HG03280 (cell line): ENCODE results near the gene ZCCHC8.
A peak's percentile ranks its signal among the peaks of the same experiment; 100 is the strongest.
"Not testable (repeated sequence)": the region's sequence is repeated elsewhere in the genome, so short reads cannot be mapped to it uniquely, and the experiment has no call there.

Experiments used
- ATAC-seq: cut with Tn5 transposase; IDR thresholded peaks from one replicate; pipeline ENCODE4 v1.9.1; 2021; ENCODE audit warnings: mild to moderate bottlenecking, moderate library complexity; ENCODE audit not compliant: unreplicated experiment

Gene ZCCHC8

GRCh38 chr12:122435186-122435585 is 65.5 kb downstream of the ZCCHC8 start:
- no peak for ATAC-seq

GRCh38 chr12:122429043-122429442 is 71.7 kb downstream of the ZCCHC8 start:
- not testable (repeated sequence) for ATAC-seq

GRCh38 chr12:122427403-122427802 is 73.3 kb downstream of the ZCCHC8 start:
- no peak for ATAC-seq

GRCh38 chr12:122423258-122424165 is 77.2 kb downstream of the ZCCHC8 start:
- no peak for ATAC-seq

- peak; percentile 2 for ATAC-seq
Measured at GRCh38 chr12:122422730-122423257, 77.9 kb downstream of the ZCCHC8 start.

- peak; percentile 65 for ATAC-seq
Measured at GRCh38 chr12:122421821-122422729, 78.7 kb downstream of the ZCCHC8 start, which contains the start of gene CLIP1. Gene CLIP1 (minus strand): TSS chr12:122422669. CDS start chr12:122380452, 42,217 bp downstream.
